HepG2 (cell line): Measurements from ENCODE around the gene SATB2. TPM values are rescaled to one million over a fixed set of nuclear protein-coding genes. Genes with fewer than 3 reads are reported as not detected.
A peak's percentile ranks its signal among the peaks of the same experiment; 100 is the strongest.

ENCODE experiments used
- ASH2L ChIP-seq: fragments of 300-600, 200-600 bp; sonication (generic); IDR thresholded peaks from 2 replicates; pipeline ENCODE4 v1.7.0; 2017; ENCODE audit warnings: low read depth, mild to moderate bottlenecking, moderate library complexity, mixed read lengths, low read length; ENCODE audit not compliant: insufficient read length
- DNMT3B ChIP-seq: conservative IDR thresholded peaks from 2 replicates; pipeline ENCODE4 v1.6.1; 2016; ENCODE audit warnings: missing biosample characterization, control low read depth
- EHMT2 ChIP-seq: fragments of 200-600 bp; sonication (generic); IDR thresholded peaks from 2 replicates; pipeline ENCODE4 v1.7.0; 2017; ENCODE audit warnings: antibody characterized with exemption, low read depth, low read length, borderline replicate concordance
- FIP1L1 ChIP-seq: fragments of 200-400 bp; formaldehyde crosslinking; IDR thresholded peaks from 2 replicates; pipeline ENCODE4 v1.6.1; 2018; ENCODE audit warnings: low read depth, mild to moderate bottlenecking, low read length, moderate library complexity, borderline replicate concordance; ENCODE audit not compliant: insufficient read depth
- HIVEP1 ChIP-seq: sonication (generic); formaldehyde crosslinking; IDR thresholded peaks from 2 replicates; pipeline ENCODE4 v1.4.0; 2020; ENCODE audit warnings: mild to moderate bottlenecking, missing genetic modification reagents
- HNRNPH1 ChIP-seq: fragments of 200-400 bp; formaldehyde crosslinking; optimal IDR thresholded peaks from 2 replicates; pipeline ENCODE3; 2017; ENCODE audit warnings: mild to moderate bottlenecking, low read depth, low read length
- KMT2B ChIP-seq: IDR thresholded peaks from 2 replicates; pipeline ENCODE4 v1.6.1; 2016; ENCODE audit warnings: missing genetic modification reagents, missing compliant biosample characterization
- MED13 ChIP-seq: sonication (generic); formaldehyde crosslinking; IDR thresholded peaks from 2 replicates; pipeline ENCODE4 v1.5.0; 2020; ENCODE audit warnings: missing genetic modification reagents
- MIER3 ChIP-seq: IDR thresholded peaks from 2 replicates; pipeline ENCODE4 v1.6.1; 2016; ENCODE audit warnings: missing compliant biosample characterization, borderline replicate concordance
- NAIF1 ChIP-seq: sonication (generic); formaldehyde crosslinking; IDR thresholded peaks from 2 replicates; pipeline ENCODE4 v1.5.0; 2020; ENCODE audit warnings: mild to moderate bottlenecking, missing genetic modification reagents, borderline replicate concordance
- PPARG ChIP-seq: conservative IDR thresholded peaks from 2 replicates; pipeline ENCODE4 v1.6.1; 2016; ENCODE audit warnings: missing biosample characterization, missing genetic modification reagents
- RBM22 ChIP-seq: fragments of 200-400 bp; formaldehyde crosslinking; optimal IDR thresholded peaks from 2 replicates; pipeline ENCODE3; 2017; ENCODE audit warnings: mild to moderate bottlenecking, low read length, moderate library complexity
- SAFB2 ChIP-seq: sonication (generic); formaldehyde crosslinking; IDR thresholded peaks from 2 replicates; pipeline ENCODE4 v1.5.1; 2020; ENCODE audit warnings: missing genetic modification reagents, low read depth, mild to moderate bottlenecking, borderline replicate concordance
- TCF7 ChIP-seq: sonication (generic); IDR thresholded peaks from 2 replicates; pipeline ENCODE4 v1.6.1; 2016; ENCODE audit warnings: antibody characterized with exemption, low read depth
- ZNF251 ChIP-seq: sonication (generic); formaldehyde crosslinking; IDR thresholded peaks from 2 replicates; pipeline ENCODE4 v1.9.0; 2021; ENCODE audit warnings: mild to moderate bottlenecking, missing genetic modification reagents
- ZNF552 ChIP-seq: sonication (generic); formaldehyde crosslinking; IDR thresholded peaks from 2 replicates; pipeline ENCODE4 v1.9.0; 2022; ENCODE audit warnings: missing genetic modification reagents, mild to moderate bottlenecking, borderline replicate concordance
- ZNF652 ChIP-seq: IDR thresholded peaks from 2 replicates; pipeline ENCODE4 v1.6.1; 2016; ENCODE audit warnings: low read depth, borderline replicate concordance
- ZNF749 ChIP-seq: sonication (generic); formaldehyde crosslinking; IDR thresholded peaks from 2 replicates; pipeline ENCODE4 v1.8.0; 2022; ENCODE audit warnings: mild to moderate bottlenecking, missing genetic modification reagents, moderate library complexity, borderline replicate concordance
- ZNF772 ChIP-seq: sonication (generic); formaldehyde crosslinking; IDR thresholded peaks from 2 replicates; pipeline ENCODE4 v1.5.0; 2020; ENCODE audit warnings: mild to moderate bottlenecking, missing genetic modification reagents
- ZNF879 ChIP-seq: sonication (generic); formaldehyde crosslinking; IDR thresholded peaks from 2 replicates; pipeline ENCODE4 v1.8.1; 2023; ENCODE audit warnings: missing genetic modification reagents
- polyA plus RNA-seq, 8 experiments: library from polyadenylated mRNA; depleted of rRNA in 3 of 8; stranded (reverse) in 7 of 8; unstranded in 1 of 8; fragments of >200 nt; fragmentation: Illumina TruSeq in 4 of 8; extraction: Trizol in 4 of 8; gene quantifications; 2 replicates each; pipeline versions ENCODE4 v1.2.1 to v1.2.3, GENCODE V29; 2011 to 2016; ENCODE audit warnings: low read depth in 4 of 8, missing spikeins in 1 of 8, mixed read lengths in 1 of 8; ENCODE audit not compliant: insufficient read depth in 1 of 8
- total RNA-seq, 5 experiments: library from RNA; depleted of rRNA; stranded (reverse); fragments of >200 nt; fragmentation: Illumina TruSeq; extraction: Trizol; gene quantifications; 2 replicates each; pipeline ENCODE4 v1.2.3, GENCODE V29; 2016; ENCODE audit warnings: low read depth in 1 of 5
- TF ChIP-seq, protein P1 (sequence below): sonication (generic); formaldehyde crosslinking; IDR thresholded peaks from 2 replicates; pipeline ENCODE4 v1.5.1; 2020; ENCODE audit warnings: missing genetic modification reagents, mild to moderate bottlenecking, borderline replicate concordance
- TF ChIP-seq, protein P2 (sequence below): sonication (generic); formaldehyde crosslinking; IDR thresholded peaks from 2 replicates; pipeline ENCODE4 v1.4.0; 2020; ENCODE audit warnings: missing genetic modification reagents
- TF ChIP-seq, protein P3 (sequence below), 2 experiments: sonication (generic) in 1 of 2; formaldehyde crosslinking in 1 of 2; IDR thresholded peaks; 2 replicates each; pipeline versions ENCODE4 v1.5.1 to v1.6.1; 2011 to 2020; ENCODE audit warnings: borderline replicate concordance in 1 of 2, low read depth in 1 of 2, low read length in 1 of 2, mild to moderate bottlenecking in 1 of 2, missing genetic modification reagents in 1 of 2, moderate library complexity in 1 of 2
- TF ChIP-seq, protein P4 (sequence below): sonication (generic); formaldehyde crosslinking; IDR thresholded peaks from 2 replicates; pipeline ENCODE4 v1.8.0; 2022; ENCODE audit warnings: missing genetic modification reagents, mild to moderate bottlenecking, inconsistent platforms, borderline replicate concordance

Gene SATB2
- total and polyA plus RNA-seq, 2 of the 13 experiments (the other 11 are each of a cell fraction or from before 2014, with no cell fraction given), result 2.5 to 5.5 TPM

DNA sequence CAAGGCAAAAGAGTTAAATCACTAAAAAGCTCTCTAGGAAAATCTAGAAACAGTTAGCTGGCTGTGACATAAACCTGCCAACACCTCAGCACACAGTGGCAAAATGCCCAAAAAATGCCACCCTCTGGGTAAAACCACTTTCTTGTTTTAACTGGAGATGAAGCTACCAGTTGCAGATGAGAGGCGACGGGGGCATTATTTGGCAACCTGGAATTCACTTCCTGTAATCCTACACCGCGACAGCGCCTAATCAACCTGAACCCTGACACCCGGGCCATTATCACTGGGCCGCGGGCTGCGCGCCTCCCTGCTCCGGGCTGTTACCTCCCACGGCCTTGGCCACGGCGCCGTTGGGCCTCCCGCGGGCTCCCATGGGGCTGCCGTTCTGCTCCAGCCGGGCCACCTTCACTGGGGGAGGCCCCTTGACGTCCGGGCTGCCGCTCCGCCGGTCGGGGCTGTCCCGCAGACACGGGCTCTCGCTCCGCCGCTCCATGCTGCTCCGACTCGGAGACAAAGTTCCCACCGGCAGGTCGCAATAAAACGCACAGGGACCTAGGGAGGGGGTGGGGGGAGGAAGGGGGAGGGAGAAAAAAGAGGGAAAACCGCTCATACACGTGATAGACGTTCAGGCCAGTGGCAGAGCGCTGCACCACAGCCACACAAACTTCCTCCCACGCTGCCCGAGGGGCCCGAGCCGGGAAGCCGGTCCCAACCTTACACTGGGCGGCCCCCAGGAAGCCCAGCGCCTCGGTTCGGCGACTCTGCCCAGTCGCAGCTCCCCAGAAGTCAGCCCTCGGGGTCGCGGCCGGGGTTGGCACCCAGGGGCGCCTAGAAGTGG lies 2.0 kb downstream of the SATB2 start (continued):
- TF ChIP-seq, protein P1, sequence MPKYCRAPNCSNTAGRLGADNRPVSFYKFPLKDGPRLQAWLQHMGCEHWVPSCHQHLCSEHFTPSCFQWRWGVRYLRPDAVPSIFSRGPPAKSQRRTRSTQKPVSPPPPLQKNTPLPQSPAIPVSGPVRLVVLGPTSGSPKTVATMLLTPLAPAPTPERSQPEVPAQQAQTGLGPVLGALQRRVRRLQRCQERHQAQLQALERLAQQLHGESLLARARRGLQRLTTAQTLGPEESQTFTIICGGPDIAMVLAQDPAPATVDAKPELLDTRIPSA (CRISPR knock-in tag), result peak; percentile 79; the same call in 1 of the 2 replicates
- TF ChIP-seq EHMT2, result no peak
- no peak for TF ChIP-seq ZNF749 (CRISPR knock-in tag)
- TF ChIP-seq ZNF772 (CRISPR knock-in tag), result peak; percentile 65
- no peak for TF ChIP-seq TCF7
- no peak for TF ChIP-seq NAIF1 (CRISPR knock-in tag)
- TF ChIP-seq, protein P2, sequence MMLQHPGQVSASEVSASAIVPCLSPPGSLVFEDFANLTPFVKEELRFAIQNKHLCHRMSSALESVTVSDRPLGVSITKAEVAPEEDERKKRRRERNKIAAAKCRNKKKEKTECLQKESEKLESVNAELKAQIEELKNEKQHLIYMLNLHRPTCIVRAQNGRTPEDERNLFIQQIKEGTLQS, result no peak; the same call in 1 of the 2 replicates
- no peak for TF ChIP-seq FIP1L1
- no peak for TF ChIP-seq ZNF552
- TF ChIP-seq RBM22, result no peak
- TF ChIP-seq MED13, result no peak
- TF ChIP-seq KMT2B, result peak; percentile 91
- TF ChIP-seq SAFB2 (CRISPR knock-in tag), result peak; percentile 78; the same call in 1 of the 2 replicates
- TF ChIP-seq PPARG, result peak; percentile 33; the same call in 1 of the 2 replicates
- TF ChIP-seq DNMT3B (CRISPR knock-in tag), result 0 out of 2 replicates have a peak, but pooled peaks have one; percentile 73
- TF ChIP-seq ASH2L, result peak; percentile 66
- TF ChIP-seq ZNF652 (CRISPR knock-in tag), result no peak
- peak; percentile 26 for TF ChIP-seq HIVEP1 (CRISPR knock-in tag)
- no peak for TF ChIP-seq HNRNPH1
- TF ChIP-seq MIER3 (CRISPR knock-in tag), result no peak
- TF ChIP-seq, protein P3, sequence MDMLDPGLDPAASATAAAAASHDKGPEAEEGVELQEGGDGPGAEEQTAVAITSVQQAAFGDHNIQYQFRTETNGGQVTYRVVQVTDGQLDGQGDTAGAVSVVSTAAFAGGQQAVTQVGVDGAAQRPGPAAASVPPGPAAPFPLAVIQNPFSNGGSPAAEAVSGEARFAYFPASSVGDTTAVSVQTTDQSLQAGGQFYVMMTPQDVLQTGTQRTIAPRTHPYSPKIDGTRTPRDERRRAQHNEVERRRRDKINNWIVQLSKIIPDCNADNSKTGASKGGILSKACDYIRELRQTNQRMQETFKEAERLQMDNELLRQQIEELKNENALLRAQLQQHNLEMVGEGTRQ (IDR thresholded peaks at IDR 0.05; ENCODE audit: low read depth, low read length), result no peak
- TF ChIP-seq, protein P3 (CRISPR knock-in tag; IDR thresholded peaks at IDR 0.05; ENCODE audit: borderline replicate concordance), result no peak
- no peak for TF ChIP-seq ZNF251 (CRISPR knock-in tag)
- TF ChIP-seq, protein P4, sequence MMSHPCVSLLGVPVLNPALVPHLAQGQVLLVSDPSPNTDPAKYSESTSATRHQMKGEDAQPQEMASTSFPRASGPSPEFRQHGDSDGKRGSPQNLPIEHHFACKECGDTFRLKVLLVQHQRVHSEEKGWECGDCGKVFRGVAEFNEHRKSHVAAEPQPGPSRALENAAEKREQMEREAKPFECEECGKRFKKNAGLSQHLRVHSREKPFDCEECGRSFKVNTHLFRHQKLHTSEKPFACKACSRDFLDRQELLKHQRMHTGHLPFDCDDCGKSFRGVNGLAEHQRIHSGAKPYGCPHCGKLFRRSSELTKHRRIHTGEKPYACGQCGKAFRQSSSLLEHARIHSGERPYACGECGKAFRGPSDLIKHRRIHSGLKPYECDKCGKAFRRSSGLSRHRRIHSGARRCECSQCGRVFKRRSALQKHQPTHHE (CRISPR knock-in tag), result peak; percentile 67; the same call in 1 of the 2 replicates
- TF ChIP-seq ZNF879 (CRISPR knock-in tag), result 0 out of 2 replicates have a peak, but pooled peaks have one; percentile 65
